CD14-positive monocyte (primary cell): Measurements from ENCODE around the gene LY6G6D. TPM values are rescaled to one million over a fixed set of nuclear protein-coding genes. Genes with fewer than 3 reads are reported as not detected.

Experiments
- DNase-seq, 3 donors: peaks; one replicate each; pipeline ENCODE4 v3.0.0-alpha.2; 2011 to 2022
- H2AFZ ChIP-seq: 2 replicates; pipeline ENCODE4 v1.6.0; 2012; ENCODE audit warnings: mild to moderate bottlenecking, low read depth, low read length, inconsistent platforms; ENCODE audit not compliant: insufficient read depth, poor library complexity, severe bottlenecking
- H3K27ac ChIP-seq, 2 donors: 1 replicate in 1 of 2; 2 replicates in 1 of 2; pipeline ENCODE4 v1.5.1; 2012 to 2013; ENCODE audit warnings: low read length in 2 of 2, control low read depth in 1 of 2, inconsistent platforms in 1 of 2, low read depth in 1 of 2, mild to moderate bottlenecking in 1 of 2
- H3K27me3 ChIP-seq, 2 donors: one replicate each; pipeline versions ENCODE4 v1.6.0 to v1.6.1; 2011 to 2013; ENCODE audit warnings: low read length in 2 of 2; ENCODE audit not compliant: control insufficient read depth in 2 of 2, insufficient read depth in 2 of 2
- H3K36me3 ChIP-seq, 2 donors: replicated peaks in 1 of 2; 1 replicate in 1 of 2; 2 replicates in 1 of 2; pipeline versions ENCODE4 v1.5.1 to v1.6.1; 2012 to 2013; ENCODE audit warnings: low read length in 2 of 2, control low read depth in 1 of 2, inconsistent platforms in 1 of 2, mild to moderate bottlenecking in 1 of 2; ENCODE audit not compliant: insufficient read depth in 2 of 2, control insufficient read depth in 1 of 2
- H3K4me1 ChIP-seq, 2 donors: 1 replicate in 1 of 2; 2 replicates in 1 of 2; pipeline versions ENCODE4 v1.5.1 to v1.6.1; 2012 to 2013; ENCODE audit warnings: low read length in 2 of 2, control low read depth in 1 of 2, inconsistent platforms in 1 of 2, mild to moderate bottlenecking in 1 of 2, moderate library complexity in 1 of 2; ENCODE audit not compliant: insufficient read depth in 2 of 2, control insufficient read depth in 1 of 2
- H3K4me2 ChIP-seq: replicated peaks from 2 replicates; pipeline ENCODE3; 2012; ENCODE audit warnings: low read length, moderate library complexity, mild to moderate bottlenecking; ENCODE audit not compliant: poor library complexity, severe bottlenecking; ENCODE audit errors: extremely low read depth
- H3K4me3 ChIP-seq, 3 experiments: fragments of 200-600 bp in 1 of 3; sonication (generic) in 1 of 3; replicated peaks in 1 of 3; 1 replicate in 2 of 3; 2 replicates in 1 of 3; pipeline ENCODE4 v1.5.1; 2011 to 2013; ENCODE audit warnings: low read length in 3 of 3, mild to moderate bottlenecking in 3 of 3, control low read depth in 2 of 3, low read depth in 2 of 3, inconsistent platforms in 1 of 3, moderate library complexity in 1 of 3
- H3K79me2 ChIP-seq: 2 replicates; pipeline ENCODE4 v1.6.0; 2012; ENCODE audit warnings: mild to moderate bottlenecking, control low read depth, inconsistent platforms, low read length, moderate library complexity; ENCODE audit not compliant: insufficient read depth
- H3K9ac ChIP-seq: 2 replicates; pipeline ENCODE4 v1.6.0; 2017; ENCODE audit warnings: low read length, mild to moderate bottlenecking; ENCODE audit not compliant: insufficient read depth, poor library complexity, severe bottlenecking
- H3K9me3 ChIP-seq, 2 donors: replicated peaks in 1 of 2; 1 replicate in 1 of 2; 2 replicates in 1 of 2; pipeline versions ENCODE4 v1.5.1 to v1.6.1; 2012 to 2013; ENCODE audit warnings: low read length in 2 of 2, control low read depth in 1 of 2; ENCODE audit not compliant: control insufficient read depth in 1 of 2, insufficient read depth in 1 of 2
- H4K20me1 ChIP-seq: 2 replicates; pipeline ENCODE4 v1.6.0; 2012; ENCODE audit warnings: mild to moderate bottlenecking, low read length, control low read depth, moderate library complexity; ENCODE audit not compliant: insufficient read depth
- H3K27ac Mint-ChIP-seq, 7 donors: one replicate each; pipeline ENCODE4 v1.8.0; 2020; ENCODE audit warnings: mild to moderate bottlenecking in 7 of 7, mixed read lengths in 7 of 7, moderate library complexity in 6 of 7, inconsistent platforms in 2 of 7
- H3K27me3 Mint-ChIP-seq, 3 donors: one replicate each; pipeline ENCODE4 v1.8.0; 2021 to 2022; ENCODE audit warnings: low read depth in 3 of 3, mild to moderate bottlenecking in 3 of 3, mixed read lengths in 3 of 3, moderate library complexity in 3 of 3, inconsistent platforms in 1 of 3
- H3K36me3 Mint-ChIP-seq, 2 donors: one replicate each; pipeline ENCODE4 v1.8.0; 2020; ENCODE audit warnings: mixed read lengths in 2 of 2, inconsistent platforms in 1 of 2, mild to moderate bottlenecking in 1 of 2
- H3K4me1 Mint-ChIP-seq: one replicate; pipeline ENCODE4 v1.8.0; 2020; ENCODE audit warnings: mild to moderate bottlenecking, mixed read lengths
- H3K4me3 Mint-ChIP-seq, 2 donors: one replicate each; pipeline ENCODE4 v1.8.0; 2020; ENCODE audit warnings: mild to moderate bottlenecking in 2 of 2, mixed read lengths in 2 of 2, moderate library complexity in 1 of 2
- H3K9me3 Mint-ChIP-seq, 7 donors: one replicate each; pipeline ENCODE4 v1.8.0; 2020 to 2022; ENCODE audit warnings: mixed read lengths in 7 of 7, mild to moderate bottlenecking in 6 of 7, moderate library complexity in 6 of 7, inconsistent platforms in 2 of 7
- WGBS: methylation state at CpG from one replicate; pipeline ENCODE4 v1.1.5; 2013; ENCODE audit warnings: missing lambda C conversion rate; ENCODE audit not compliant: insufficient coverage; 5-methylcytosine and 5-hydroxymethylcytosine counted together
- intact Hi-C, 2 donors: fragments of 100-400 bp; cut with micrococcal nuclease; formaldehyde crosslinking; loops; one replicate each; pipeline versions ENCODE4 v1.15.0 to v1.15.1; 2023
- polyA plus RNA-seq, 3 donors: library from polyadenylated mRNA; depleted of rRNA in 1 of 3; unstranded in 2 of 3; stranded (reverse) in 1 of 3; fragments of 300-500 nt in 2 of 3; fragments of >200 nt in 1 of 3; fragmentation: Illumina TruSeq in 2 of 3; gene quantifications; 1 replicate in 2 of 3; 2 replicates in 1 of 3; pipeline ENCODE4 v1.2.3, GENCODE V29; 2012 to 2021
- TF ChIP-seq, protein P1 (sequence below): fragments of 200-600 bp; IDR thresholded peaks from one replicate; pipeline ENCODE4 v1.8.0; 2022; ENCODE audit warnings: antibody characterized with exemption, mild to moderate bottlenecking

LY6G6D gene
- polyA plus RNA-seq, 3 donors, result not detected

DNA sequence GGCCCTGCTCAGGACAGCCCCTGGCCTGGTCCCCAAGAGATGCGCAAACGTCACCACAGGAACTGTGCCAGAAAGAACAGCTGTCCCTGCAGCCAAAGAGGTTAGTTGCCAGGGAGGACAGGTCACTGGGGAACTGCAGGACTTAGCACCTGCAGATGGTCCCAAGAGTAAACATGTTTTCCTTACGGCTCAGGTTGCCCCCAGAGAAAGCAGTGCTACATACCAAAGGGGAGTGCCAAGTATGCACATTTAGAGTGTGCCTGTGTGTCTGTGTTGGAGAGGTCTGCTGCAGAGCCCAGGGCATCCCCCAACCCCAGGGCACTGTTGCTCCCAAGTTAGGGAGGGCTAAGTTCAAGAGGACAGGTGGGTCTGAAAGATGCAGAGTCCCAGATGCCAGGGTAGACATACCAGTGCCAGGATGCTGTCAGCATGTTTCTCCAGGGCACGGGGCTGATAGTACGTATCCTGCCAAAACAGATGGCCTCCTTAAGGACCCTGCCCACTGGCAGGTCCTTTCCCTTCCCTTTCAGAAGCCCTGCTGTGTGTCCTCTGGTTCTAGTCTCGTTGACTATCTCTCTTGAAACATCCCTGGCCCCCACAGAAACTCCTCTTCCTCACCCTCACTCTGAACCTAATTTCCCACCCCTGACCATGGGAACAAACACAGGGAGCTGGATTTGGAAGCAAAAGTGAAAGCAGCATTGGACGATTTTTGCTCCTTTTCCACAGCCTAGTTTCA, 13.3 kb upstream of the LY6G6D start:
- H3K4me3 ChIP-seq, result peak overlapping the region; percentile 92 to 98 (median 97)
- DNase-seq, result no peak
- H3K4me1 Mint-ChIP-seq, result peaks cover 29% of the 10 kb centered on the region
- H3K9me3 ChIP-seq, result no peaks in the 10 kb centered on the region
- H3K27me3 Mint-ChIP-seq, result peaks cover 0 to 1% (median 0%) of the 10 kb centered on the region in 3 donors
- intact Hi-C loops, result loop anchor here in 1 of 2 donors (2.0 to 5.0 kb wide), 2 partner anchors 25 to 35 kb away; partner anchors contain the start of genes CSNK2B and LY6G5B
- H3K27ac ChIP-seq, result peak overlapping the region in 1 of 2 donors; percentile 96
- peak overlapping the region; percentile 99 to 100 (median 99) for H3K27ac Mint-ChIP-seq
- peak overlapping the region; percentile 82 for H3K9ac ChIP-seq
- no peaks in the 10 kb centered on the region for H3K9me3 Mint-ChIP-seq
- WGBS, result 50% methylated on average over 6 of the region's 7 CpGs
- H3K79me2 ChIP-seq, result peaks cover 53% of the 10 kb centered on the region
- peaks cover 20 to 26% of the 10 kb centered on the region in 2 donors for H3K4me1 ChIP-seq
- H3K4me3 Mint-ChIP-seq, result peak overlapping the region; percentile 98 to 100
- peaks cover 20 to 44% of the 10 kb centered on the region in 2 donors for H3K36me3 ChIP-seq
- H4K20me1 ChIP-seq, result peaks cover 34% of the 10 kb centered on the region
- H3K27me3 ChIP-seq, result no peaks in the 10 kb centered on the region
- TF ChIP-seq, protein P1, sequence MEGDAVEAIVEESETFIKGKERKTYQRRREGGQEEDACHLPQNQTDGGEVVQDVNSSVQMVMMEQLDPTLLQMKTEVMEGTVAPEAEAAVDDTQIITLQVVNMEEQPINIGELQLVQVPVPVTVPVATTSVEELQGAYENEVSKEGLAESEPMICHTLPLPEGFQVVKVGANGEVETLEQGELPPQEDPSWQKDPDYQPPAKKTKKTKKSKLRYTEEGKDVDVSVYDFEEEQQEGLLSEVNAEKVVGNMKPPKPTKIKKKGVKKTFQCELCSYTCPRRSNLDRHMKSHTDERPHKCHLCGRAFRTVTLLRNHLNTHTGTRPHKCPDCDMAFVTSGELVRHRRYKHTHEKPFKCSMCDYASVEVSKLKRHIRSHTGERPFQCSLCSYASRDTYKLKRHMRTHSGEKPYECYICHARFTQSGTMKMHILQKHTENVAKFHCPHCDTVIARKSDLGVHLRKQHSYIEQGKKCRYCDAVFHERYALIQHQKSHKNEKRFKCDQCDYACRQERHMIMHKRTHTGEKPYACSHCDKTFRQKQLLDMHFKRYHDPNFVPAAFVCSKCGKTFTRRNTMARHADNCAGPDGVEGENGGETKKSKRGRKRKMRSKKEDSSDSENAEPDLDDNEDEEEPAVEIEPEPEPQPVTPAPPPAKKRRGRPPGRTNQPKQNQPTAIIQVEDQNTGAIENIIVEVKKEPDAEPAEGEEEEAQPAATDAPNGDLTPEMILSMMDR, result no peak
- peaks cover 27 to 43% of the 10 kb centered on the region in 2 donors for H3K36me3 Mint-ChIP-seq
- H2AFZ ChIP-seq, result peak overlapping the region; percentile 76
- peak overlapping the region; percentile 85 for H3K4me2 ChIP-seq

DNA sequence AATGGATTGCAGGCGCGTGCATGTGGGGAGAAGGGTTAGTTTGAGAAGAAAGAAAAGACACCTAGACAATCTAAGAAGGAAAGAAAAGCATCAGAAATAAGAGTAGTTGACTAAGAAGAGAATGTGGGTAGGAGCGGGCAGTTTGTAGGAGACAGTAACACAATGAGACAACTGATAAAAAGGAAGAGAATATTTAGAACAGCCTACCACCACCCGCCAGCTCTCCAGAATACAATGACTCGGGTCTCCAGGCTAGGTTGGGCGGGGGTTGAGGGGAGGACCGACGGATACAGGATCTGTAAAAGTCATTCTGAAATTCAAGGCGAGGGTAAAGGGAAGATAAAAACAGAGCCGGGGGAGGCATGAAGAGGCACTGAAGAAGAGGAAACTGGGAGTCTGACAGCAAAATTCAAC, 12.7 kb upstream of the LY6G6D start:
- Mint-ChIP-seq H3K9me3 (no peaks in the 10 kb centered on the region), H3K36me3 (peaks cover 21 to 37% of the 10 kb centered on the region in 2 donors), H3K27me3 (peaks cover 0 to 1% (median 0%) of the 10 kb centered on the region in 3 donors), H3K4me3 (peak overlapping the region; percentile 98 to 100), H3K27ac (peak overlapping the region; percentile 99 to 100 (median 99)), H3K4me1 (peaks cover 27% of the 10 kb centered on the region)
- 0% methylated on average over 5 of the region's 10 CpGs for WGBS
- peak overlapping the region; percentile 94 to 96 for H3K27ac ChIP-seq
- H3K4me1 ChIP-seq, result peaks cover 20 to 26% of the 10 kb centered on the region in 2 donors
- H3K36me3 ChIP-seq, result peaks cover 19 to 39% of the 10 kb centered on the region in 2 donors
- H3K9ac ChIP-seq, result peak overlapping the region; percentile 82
- DNase-seq, result peak in 1 of 3 donors; percentile 27
- H3K4me2 ChIP-seq, result peak overlapping the region; percentile 85
- peaks cover 31% of the 10 kb centered on the region for H4K20me1 ChIP-seq
- H3K27me3 ChIP-seq, result no peaks in the 10 kb centered on the region
- intact Hi-C loops, result loop anchor here in 1 of 2 donors (2.0 to 5.0 kb wide), 2 partner anchors 24 to 35 kb away; partner anchors contain the start of genes CSNK2B and LY6G5B
- TF ChIP-seq, protein P1, result no peak
- H3K4me3 ChIP-seq, result peak overlapping the region; percentile 92 to 98 (median 97)
- H2AFZ ChIP-seq, result peak overlapping the region; percentile 76
- peaks cover 51% of the 10 kb centered on the region for H3K79me2 ChIP-seq
- no peaks in the 10 kb centered on the region for H3K9me3 ChIP-seq
